ENCODE measurements around the gene APP.

The APP gene

GRCh38 chr21:25977068-25977611, 193.4 kb downstream of the APP start:
- H3K4me3 Mint-ChIP-seq: no peak overlapping the region
- peaks cover 2% of the 10 kb centered on the region for H3K4me1 Mint-ChIP-seq (ENCODE audit: low read depth)
- no peaks in the 10 kb centered on the region for H3K27me3 Mint-ChIP-seq (ENCODE audit: low read depth)
- peaks cover under 1% of the 10 kb centered on the region for H3K9me3 Mint-ChIP-seq
- peaks cover 25% of the 10 kb centered on the region for H3K36me3 Mint-ChIP-seq (ENCODE audit: low read depth)
- H3K27ac Mint-ChIP-seq: no peak overlapping the region

GRCh38 chr21:25974964-25975363, 195.6 kb downstream of the APP start:
- Mint-ChIP-seq H3K4me1 (ENCODE audit: low read depth) (peaks cover 2% of the 10 kb centered on the region), H3K9me3 (peaks cover 11% of the 10 kb centered on the region), H3K27me3 (ENCODE audit: low read depth) (no peaks in the 10 kb centered on the region), H3K4me3 (no peak overlapping the region), H3K36me3 (ENCODE audit: low read depth) (peaks cover 28% of the 10 kb centered on the region), H3K27ac (no peak overlapping the region)

- peaks cover 28% of the 10 kb centered on the region for H3K36me3 Mint-ChIP-seq (ENCODE audit: low read depth)
- H3K27me3 Mint-ChIP-seq (ENCODE audit: low read depth): no peaks in the 10 kb centered on the region
- no peak overlapping the region for H3K4me3 Mint-ChIP-seq
- peaks cover 7% of the 10 kb centered on the region for H3K4me1 Mint-ChIP-seq (ENCODE audit: low read depth)
- H3K9me3 Mint-ChIP-seq: peaks cover 11% of the 10 kb centered on the region
- H3K27ac Mint-ChIP-seq: no peak overlapping the region
These were observed 200.2 kb downstream of the APP start for GRCh38 chr21:25970254-25970930.

GRCh38 chr21:25967901-25968438, 202.6 kb downstream of the APP start:
- peaks cover 11% of the 10 kb centered on the region for H3K9me3 Mint-ChIP-seq
- H3K4me3 Mint-ChIP-seq: peak overlapping the region; percentile 16
- H3K36me3 Mint-ChIP-seq (ENCODE audit: low read depth): peaks cover 17% of the 10 kb centered on the region
- H3K4me1 Mint-ChIP-seq (ENCODE audit: low read depth): peaks cover 7% of the 10 kb centered on the region
- H3K27ac Mint-ChIP-seq: peak overlapping the region; percentile 79
- H3K27me3 Mint-ChIP-seq (ENCODE audit: low read depth): no peaks in the 10 kb centered on the region

DNA sequence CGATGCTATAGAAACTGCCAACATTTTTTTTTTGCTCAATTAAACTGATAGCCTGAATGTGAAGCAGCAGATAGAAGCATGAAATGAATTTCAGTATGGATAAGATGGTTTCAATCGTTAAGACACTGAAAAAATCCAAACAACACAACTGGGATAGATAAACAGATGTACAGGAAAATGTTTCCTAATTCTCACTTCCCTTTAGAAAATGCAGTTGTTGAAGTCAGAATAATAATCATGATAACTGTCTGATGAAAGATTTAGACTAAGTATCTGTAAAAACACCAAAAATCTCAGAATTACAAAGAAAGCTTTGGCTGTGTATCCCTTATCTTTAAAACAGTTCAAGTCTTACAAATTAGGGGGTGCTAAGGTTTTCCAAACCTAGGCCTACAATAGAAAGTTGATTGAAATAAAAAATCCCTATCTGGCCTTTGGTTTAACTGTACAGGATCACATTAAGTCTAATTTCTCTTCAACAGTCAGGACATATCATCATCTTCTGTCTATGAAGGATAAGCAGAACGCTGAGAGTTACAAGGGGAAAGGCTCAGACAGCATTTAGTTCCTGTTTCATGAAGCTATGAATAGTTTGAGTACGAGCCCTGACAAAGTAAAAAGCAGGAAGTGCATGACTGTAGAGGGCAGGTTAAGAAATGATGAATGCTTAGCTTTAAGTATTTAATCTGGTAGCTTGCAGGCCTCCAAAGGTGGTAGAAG, 203.2 kb downstream of the APP start:
- Mint-ChIP-seq H3K36me3 (ENCODE audit: low read depth) (peaks cover 12% of the 10 kb centered on the region), H3K27me3 (ENCODE audit: low read depth) (no peaks in the 10 kb centered on the region), H3K27ac (peak overlapping the region; percentile 79), H3K4me1 (ENCODE audit: low read depth) (peaks cover 7% of the 10 kb centered on the region), H3K4me3 (peak overlapping the region; percentile 16), H3K9me3 (peaks cover 11% of the 10 kb centered on the region)

GRCh38 chr21:25965951-25966707, 204.4 kb downstream of the APP start:
- Mint-ChIP-seq H3K9me3 (peaks cover under 1% of the 10 kb centered on the region), H3K27me3 (ENCODE audit: low read depth) (no peaks in the 10 kb centered on the region), H3K4me1 (ENCODE audit: low read depth) (peaks cover 7% of the 10 kb centered on the region), H3K27ac (no peak overlapping the region), H3K36me3 (ENCODE audit: low read depth) (peaks cover 9% of the 10 kb centered on the region), H3K4me3 (no peak overlapping the region)

- Mint-ChIP-seq H3K27me3 (ENCODE audit: low read depth) (no peaks in the 10 kb centered on the region), H3K4me3 (no peak overlapping the region), H3K27ac (no peak overlapping the region), H3K36me3 (ENCODE audit: low read depth) (peaks cover 5% of the 10 kb centered on the region), H3K4me1 (ENCODE audit: low read depth) (peaks cover 9% of the 10 kb centered on the region), H3K9me3 (no peaks in the 10 kb centered on the region)
These were observed 205.6 kb downstream of the APP start for GRCh38 chr21:25964926-25965325.

DNA sequence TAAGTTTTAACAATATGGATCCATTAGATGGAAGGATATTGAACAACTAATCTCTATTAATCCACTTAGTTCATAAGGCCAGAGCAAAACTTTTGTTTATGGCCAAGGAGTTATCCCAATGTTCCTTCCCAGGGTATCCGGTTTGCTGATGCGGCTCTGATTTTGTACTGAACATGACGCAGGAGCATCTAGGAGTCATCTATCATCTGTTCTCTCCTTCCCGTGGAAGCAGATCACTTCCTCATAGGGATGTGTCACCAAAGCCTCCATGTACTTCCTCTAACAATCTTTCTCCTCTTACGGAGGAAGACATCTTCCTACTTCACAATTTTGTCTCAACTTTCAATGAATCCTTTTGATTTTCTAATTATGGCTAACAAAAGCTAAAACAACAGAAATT, 206.6 kb downstream of the APP start:
- H3K27ac Mint-ChIP-seq: no peak overlapping the region
- H3K4me1 Mint-ChIP-seq (ENCODE audit: low read depth): peaks cover 9% of the 10 kb centered on the region
- H3K36me3 Mint-ChIP-seq (ENCODE audit: low read depth): peaks cover 4% of the 10 kb centered on the region
- H3K9me3 Mint-ChIP-seq: no peaks in the 10 kb centered on the region
- H3K27me3 Mint-ChIP-seq (ENCODE audit: low read depth): no peaks in the 10 kb centered on the region
- no peak overlapping the region for H3K4me3 Mint-ChIP-seq

DNA sequence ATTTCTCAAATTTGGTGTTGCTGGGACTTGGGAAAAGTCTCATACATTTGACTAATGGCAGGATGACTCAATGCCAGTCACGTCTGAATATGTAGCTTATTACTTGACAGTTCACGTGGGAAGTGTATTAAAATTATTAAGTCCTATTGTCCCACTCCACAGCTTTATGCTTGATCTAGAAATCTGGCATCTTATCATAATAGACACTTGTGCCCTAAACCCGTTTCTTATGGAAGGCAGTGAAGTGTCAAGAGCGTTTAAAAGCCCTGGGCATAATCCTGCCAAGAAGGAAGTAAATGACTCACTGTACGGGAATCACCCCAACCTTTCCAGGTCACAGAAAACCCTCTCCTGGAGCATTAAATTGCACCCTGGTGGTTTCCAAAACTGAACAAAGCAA, 207.4 kb downstream of the APP start:
- Mint-ChIP-seq H3K27me3 (ENCODE audit: low read depth) (no peaks in the 10 kb centered on the region), H3K9me3 (no peaks in the 10 kb centered on the region), H3K4me1 (ENCODE audit: low read depth) (peaks cover 9% of the 10 kb centered on the region), H3K4me3 (no peak overlapping the region), H3K27ac (no peak overlapping the region), H3K36me3 (ENCODE audit: low read depth) (peaks cover 4% of the 10 kb centered on the region)

- no peak overlapping the region for H3K4me3 Mint-ChIP-seq
- H3K36me3 Mint-ChIP-seq (ENCODE audit: low read depth): no peaks in the 10 kb centered on the region
- no peaks in the 10 kb centered on the region for H3K9me3 Mint-ChIP-seq
- no peaks in the 10 kb centered on the region for H3K27me3 Mint-ChIP-seq (ENCODE audit: low read depth)
- no peak overlapping the region for H3K27ac Mint-ChIP-seq
- peaks cover 2% of the 10 kb centered on the region for H3K4me1 Mint-ChIP-seq (ENCODE audit: low read depth)
These were observed 209.5 kb downstream of the APP start for GRCh38 chr21:25961042-25961441.

DNA sequence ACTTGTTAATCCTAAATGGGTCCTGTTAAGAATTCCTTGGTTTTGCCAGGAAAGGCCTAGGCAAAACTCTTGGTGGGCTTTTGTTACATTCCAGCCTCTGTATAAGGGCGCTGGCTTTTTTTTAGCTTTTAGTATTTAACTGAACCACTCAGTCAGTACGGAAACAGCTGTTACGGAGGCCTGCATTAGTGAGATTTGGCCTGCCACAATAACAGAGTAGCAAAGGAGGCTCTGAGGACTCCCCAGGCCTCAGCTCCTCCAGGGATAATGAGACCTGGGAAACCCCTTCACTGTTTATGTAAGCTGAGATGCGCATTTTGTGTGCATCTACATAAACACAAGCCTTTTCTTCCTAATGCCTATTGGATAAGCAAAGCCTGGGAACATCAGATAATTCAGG, 210.2 kb downstream of the APP start:
- Mint-ChIP-seq H3K27ac (no peak overlapping the region), H3K9me3 (no peaks in the 10 kb centered on the region), H3K36me3 (ENCODE audit: low read depth) (no peaks in the 10 kb centered on the region), H3K4me3 (no peak overlapping the region), H3K27me3 (ENCODE audit: low read depth) (no peaks in the 10 kb centered on the region), H3K4me1 (ENCODE audit: low read depth) (peaks cover 2% of the 10 kb centered on the region)

DNA sequence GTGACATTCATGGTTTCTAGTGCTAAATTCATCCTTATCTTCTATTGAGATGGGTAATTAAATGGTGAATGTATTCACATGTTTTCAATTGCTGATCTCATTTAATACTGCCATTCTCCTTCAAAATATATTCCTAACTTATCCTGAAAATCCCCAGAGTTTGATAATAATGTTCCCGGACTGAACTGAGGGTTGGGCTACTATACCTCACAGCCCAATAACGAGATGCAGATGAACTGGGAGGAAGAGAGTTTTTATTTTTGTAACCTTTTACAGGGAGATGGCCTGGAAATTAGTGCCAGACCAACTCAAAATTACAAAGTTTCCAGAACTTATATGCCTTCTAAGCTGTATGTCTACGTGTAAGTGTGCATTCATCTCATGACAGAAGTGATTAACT, 210.8 kb downstream of the APP start:
- Mint-ChIP-seq H3K27ac (no peak overlapping the region), H3K4me1 (ENCODE audit: low read depth) (peaks cover 2% of the 10 kb centered on the region), H3K4me3 (no peak overlapping the region), H3K27me3 (ENCODE audit: low read depth) (no peaks in the 10 kb centered on the region), H3K36me3 (ENCODE audit: low read depth) (no peaks in the 10 kb centered on the region), H3K9me3 (no peaks in the 10 kb centered on the region)

DNA sequence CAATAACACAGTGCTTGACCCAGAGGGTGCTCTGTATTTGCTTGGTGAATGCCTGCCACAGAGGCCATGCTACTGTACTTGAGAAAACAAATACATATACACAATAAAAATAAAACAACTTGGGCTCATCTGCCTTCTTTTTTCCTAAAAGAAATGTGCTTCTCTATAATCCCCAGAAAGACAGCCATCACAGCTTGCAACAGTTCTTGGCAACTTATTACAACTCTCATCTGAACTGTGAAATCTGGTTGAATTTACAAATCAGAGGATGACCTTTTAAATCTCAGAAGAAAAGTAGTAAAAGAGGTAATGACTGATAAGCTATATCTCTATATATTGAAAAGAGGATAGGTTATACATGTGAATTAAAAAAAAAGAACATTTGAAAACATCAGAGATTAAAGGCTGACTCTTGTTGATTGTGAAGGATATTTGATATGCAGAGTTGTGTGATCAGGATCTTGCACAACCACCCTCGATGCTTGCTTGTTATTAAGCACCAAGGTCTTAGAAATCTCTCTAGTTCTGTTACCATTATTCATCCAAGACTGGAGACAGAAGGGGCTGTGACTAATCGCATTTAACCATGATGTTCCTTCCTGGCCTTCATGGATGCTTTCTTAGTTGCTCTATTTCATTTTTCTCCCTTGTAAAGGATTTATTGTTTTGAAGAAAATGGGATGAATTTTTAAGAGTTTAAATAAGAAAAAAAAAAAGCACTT, 213.4 kb downstream of the APP start:
- Mint-ChIP-seq H3K27ac (no peak overlapping the region), H3K4me1 (ENCODE audit: low read depth) (peaks cover 2% of the 10 kb centered on the region), H3K9me3 (no peaks in the 10 kb centered on the region), H3K36me3 (ENCODE audit: low read depth) (peaks cover 2% of the 10 kb centered on the region), H3K4me3 (no peak overlapping the region), H3K27me3 (ENCODE audit: low read depth) (no peaks in the 10 kb centered on the region)

- Mint-ChIP-seq H3K36me3 (ENCODE audit: low read depth) (peaks cover 2% of the 10 kb centered on the region), H3K4me3 (no peak overlapping the region), H3K27me3 (ENCODE audit: low read depth) (no peaks in the 10 kb centered on the region), H3K27ac (no peak overlapping the region), H3K4me1 (ENCODE audit: low read depth) (no peaks in the 10 kb centered on the region), H3K9me3 (no peaks in the 10 kb centered on the region)
These were observed 214.9 kb downstream of the APP start for GRCh38 chr21:25955646-25956045.
